ENCODE measurements around the gene SNUPN. TPM values are rescaled to one million over a fixed set of nuclear protein-coding genes. Genes with fewer than 3 reads are reported as not detected.

Gene SNUPN
- total and polyA plus RNA-seq, 2 of the 4 experiments (the other 2 are of a cell fraction): 23.8 to 24.1 TPM

DNA sequence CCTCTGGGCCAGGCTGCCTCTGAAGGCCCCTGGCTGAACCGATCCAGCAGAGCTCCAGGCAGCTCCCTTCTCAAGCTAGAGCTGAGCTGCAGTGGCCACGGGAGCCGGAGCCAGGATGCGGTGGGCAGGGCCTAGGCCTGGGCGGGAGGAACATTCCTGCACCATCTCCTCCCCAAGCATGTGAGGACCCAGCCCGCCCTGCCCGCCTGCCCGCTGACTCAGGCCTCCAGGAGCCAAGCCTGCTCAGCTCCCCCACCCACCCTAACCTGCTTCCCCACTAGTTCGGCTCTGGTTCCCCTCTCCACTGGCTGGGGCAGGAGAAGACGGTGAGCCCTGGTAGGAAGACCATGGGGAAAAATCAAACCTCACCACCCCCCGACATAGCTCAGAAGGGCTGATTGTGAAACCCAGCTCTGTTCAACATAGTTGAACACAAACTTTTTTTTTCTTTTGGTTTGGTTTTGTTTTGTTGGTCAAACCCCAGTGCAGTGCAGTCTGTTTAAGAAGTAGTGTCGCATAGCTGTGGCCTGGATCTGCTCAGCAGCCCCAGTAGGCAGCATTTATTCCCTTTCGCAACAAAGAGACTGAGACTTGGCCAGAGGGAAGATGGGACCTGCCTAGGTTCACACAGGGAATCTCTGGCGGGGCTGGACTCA lies 35.7 kb upstream of the SNUPN start:
- Histone ChIP-seq H3K9me1 (ENCODE audit: insufficient read depth, low read length) (peaks cover 31% of the 10 kb centered on the region), H3K9me3 (ENCODE audit: control insufficient read depth, insufficient read depth, low read length) (no peaks in the 10 kb centered on the region), H4K8ac (ENCODE audit: low read depth in 2 of 2, low read length in 2 of 2) (peak overlapping the region; percentile 88 to 89), H4K5ac (ENCODE audit: low read depth, low read length) (peak overlapping the region; percentile 89), H3K4me3 (ENCODE audit: insufficient read depth, low read depth, low read length) (no peak overlapping the region), H3K18ac (ENCODE audit: low read depth, low read length) (peak overlapping the region; percentile 68), H2AFZ (replicated peaks; ENCODE audit: low read length, poor library complexity) (peak overlapping the region; percentile 54), H3K4ac (ENCODE audit: low read depth, low read length) (peak overlapping the region; percentile 98), H3K36me3 (ENCODE audit: control insufficient read depth, insufficient read depth, low read length) (peaks cover 39% of the 10 kb centered on the region), H3K79me1 (ENCODE audit: low read depth in 1 of 2, low read length in 2 of 2) (peaks cover 18 to 92% of the 10 kb centered on the region in 2 experiments), H2BK120ac (ENCODE audit: low read depth, low read length) (peak overlapping the region; percentile 94), H3K4me2 (ENCODE audit: low read depth, low read length) (peak overlapping the region; percentile 61), H4K20me1 (ENCODE audit: insufficient read depth, low read length) (peaks cover 31% of the 10 kb centered on the region), H2BK15ac (ENCODE audit: low read depth, low read length) (peak overlapping the region; percentile 92; the same call in 2 of the 3 replicates), H2AK5ac (ENCODE audit: low read depth, low read length) (peak overlapping the region; percentile 96), H3K27me3 (ENCODE audit: control insufficient read depth, insufficient read depth, low read length) (no peaks in the 10 kb centered on the region), H3K23ac (ENCODE audit: low read depth, low read length) (peak overlapping the region; percentile 94), H2BK5ac (ENCODE audit: low read depth, low read length, poor library complexity, severe bottlenecking) (peak overlapping the region; percentile 95), H2BK20ac (ENCODE audit: low read depth, low read length) (peak overlapping the region; percentile 83), H3K27ac (ENCODE audit: insufficient read depth, low read length) (peak overlapping the region; percentile 86), H4K91ac (ENCODE audit: insufficient read depth, low read depth, low read length) (peak overlapping the region; percentile 97), H3K56ac (ENCODE audit: extremely low read depth, insufficient read depth, low read length) (peak overlapping the region; percentile 71), H2AK9ac (replicated peaks; ENCODE audit: low read depth, low read length, poor library complexity) (peak overlapping the region; percentile 97), H3K4me1 (ENCODE audit: control insufficient read depth, insufficient read depth, low read length) (peaks cover 20% of the 10 kb centered on the region), H3K9ac (ENCODE audit: low read depth, low read length) (peak overlapping the region; percentile 50), H3K14ac (replicated peaks; ENCODE audit: low read depth, low read length) (peak overlapping the region; percentile 97)
- dilution Hi-C loops (cut with HindIII; ENCODE audit: low sequenced_read_pairs, unreplicated experiment) (no loop called here), in situ Hi-C loops (cut with MboI; ENCODE audit: low sequenced_read_pairs) (loop anchor here (10.0 kb wide), 1 partner anchor 64 kb away; a partner anchor contains a TSS), intact Hi-C loops (cut with micrococcal nuclease) (loop anchor here (1.0 to 2.0 kb wide), 2 partner anchors 13 to 22 kb away; no protein-coding TSS in a partner anchor)
- BruUV-seq (replicated peaks): no TSS peak
- TF ChIP-seq ELK1 (IDR thresholded peaks at IDR 0.05; ENCODE audit: borderline replicate concordance, low read depth, low read length) (no peak), RAD21 (IDR thresholded peaks at IDR 0.05; ENCODE audit: low read length) (no peak), MAFK (IDR thresholded peaks at IDR 0.05; ENCODE audit: low read depth, low read length) (peak; percentile 10; the same call in 1 of the 2 replicates), POLR2A (IDR thresholded peaks at IDR 0.05; ENCODE audit: low read depth, low read length) (peak; percentile 80; the same call in 1 of the 2 replicates), RCOR1 (IDR thresholded peaks at IDR 0.05; ENCODE audit: insufficient replicate concordance, low read length) (peak; percentile 24), CEBPB (IDR thresholded peaks at IDR 0.05; ENCODE audit: low read depth, low read length) (peak; percentile 62), MXI1 (IDR thresholded peaks at IDR 0.05; ENCODE audit: borderline replicate concordance, low read depth, low read length) (0 out of 2 replicates have a peak, but pooled peaks have one; percentile 38), BHLHE40 (IDR thresholded peaks at IDR 0.05; ENCODE audit: low read depth, low read length) (peak; percentile 52; the same call in 1 of the 2 replicates)
- TF ChIP-seq, protein P1, sequence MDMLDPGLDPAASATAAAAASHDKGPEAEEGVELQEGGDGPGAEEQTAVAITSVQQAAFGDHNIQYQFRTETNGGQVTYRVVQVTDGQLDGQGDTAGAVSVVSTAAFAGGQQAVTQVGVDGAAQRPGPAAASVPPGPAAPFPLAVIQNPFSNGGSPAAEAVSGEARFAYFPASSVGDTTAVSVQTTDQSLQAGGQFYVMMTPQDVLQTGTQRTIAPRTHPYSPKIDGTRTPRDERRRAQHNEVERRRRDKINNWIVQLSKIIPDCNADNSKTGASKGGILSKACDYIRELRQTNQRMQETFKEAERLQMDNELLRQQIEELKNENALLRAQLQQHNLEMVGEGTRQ (IDR thresholded peaks at IDR 0.05; ENCODE audit: low read depth, low read length): peak; percentile 26; the same call in 1 of the 2 replicates
- TF ChIP-seq, protein P2, sequence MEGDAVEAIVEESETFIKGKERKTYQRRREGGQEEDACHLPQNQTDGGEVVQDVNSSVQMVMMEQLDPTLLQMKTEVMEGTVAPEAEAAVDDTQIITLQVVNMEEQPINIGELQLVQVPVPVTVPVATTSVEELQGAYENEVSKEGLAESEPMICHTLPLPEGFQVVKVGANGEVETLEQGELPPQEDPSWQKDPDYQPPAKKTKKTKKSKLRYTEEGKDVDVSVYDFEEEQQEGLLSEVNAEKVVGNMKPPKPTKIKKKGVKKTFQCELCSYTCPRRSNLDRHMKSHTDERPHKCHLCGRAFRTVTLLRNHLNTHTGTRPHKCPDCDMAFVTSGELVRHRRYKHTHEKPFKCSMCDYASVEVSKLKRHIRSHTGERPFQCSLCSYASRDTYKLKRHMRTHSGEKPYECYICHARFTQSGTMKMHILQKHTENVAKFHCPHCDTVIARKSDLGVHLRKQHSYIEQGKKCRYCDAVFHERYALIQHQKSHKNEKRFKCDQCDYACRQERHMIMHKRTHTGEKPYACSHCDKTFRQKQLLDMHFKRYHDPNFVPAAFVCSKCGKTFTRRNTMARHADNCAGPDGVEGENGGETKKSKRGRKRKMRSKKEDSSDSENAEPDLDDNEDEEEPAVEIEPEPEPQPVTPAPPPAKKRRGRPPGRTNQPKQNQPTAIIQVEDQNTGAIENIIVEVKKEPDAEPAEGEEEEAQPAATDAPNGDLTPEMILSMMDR (conservative IDR thresholded peaks at IDR 0.05; ENCODE audit: low read depth, low read length): no peak
- peak; percentile 91 for DNase-seq
- WGBS, 2 experiments (ENCODE audit: extremely low coverage in 2 of 2, insufficient read length in 1 of 2): 7% methylated on average over 3 of the region's 14 CpGs; no CpG with 5 or more reads in 1 of the 2 experiments
- ATAC-seq (ENCODE audit: low read depth): peak; percentile 98
- ChIA-PET CTCF (interaction anchor here (1.0 kb wide), 1 partner anchor 204 kb away, joined by 3 read pairs; no protein-coding TSS in a partner anchor), POLR2A (ENCODE audit: unreplicated experiment) (interaction anchor here (0.6 to 1.0 kb wide), 3 partner anchors 11 to 14 kb away, joined by 3 read pairs; partner anchors contain the start of gene SNX33)
